ENCODE data around the gene SMURF1.

The SMURF1 gene

GRCh38 chr7:99098286-99098823 is 45.6 kb downstream of the SMURF1 start:
- no peak for DNase-seq (ENCODE audit: low read depth, low spot score)

GRCh38 chr7:99097730-99098129 is 46.2 kb downstream of the SMURF1 start:
- no peak for DNase-seq (ENCODE audit: low read depth, low spot score)

GRCh38 chr7:99096124-99096887 is 47.6 kb downstream of the SMURF1 start:
- no peak for DNase-seq (ENCODE audit: low read depth, low spot score)

- no peak for DNase-seq (ENCODE audit: low read depth, low spot score)
Measured at GRCh38 chr7:99095698-99096097, 48.2 kb downstream of the SMURF1 start.

- DNase-seq (ENCODE audit: low read depth, low spot score), result no peak
Measured at GRCh38 chr7:99094401-99094800, 49.5 kb downstream of the SMURF1 start.

- DNase-seq (ENCODE audit: low read depth, low spot score), result no peak
Measured at GRCh38 chr7:99092064-99092720, 51.7 kb downstream of the SMURF1 start.

GRCh38 chr7:99090771-99091542 is 53.0 kb downstream of the SMURF1 start:
- no peak for DNase-seq (ENCODE audit: low read depth, low spot score)

GRCh38 chr7:99089914-99090629 is 53.8 kb downstream of the SMURF1 start:
- DNase-seq (ENCODE audit: low read depth, low spot score), result no peak

- DNase-seq (ENCODE audit: low read depth, low spot score), result no peak
Measured at GRCh38 chr7:99086944-99087343, 57.0 kb downstream of the SMURF1 start.

- no peak for DNase-seq (ENCODE audit: low read depth, low spot score)
Measured at GRCh38 chr7:99086532-99086931, 57.4 kb downstream of the SMURF1 start.

GRCh38 chr7:99083733-99084132 is 60.2 kb downstream of the SMURF1 start:
- no peak for DNase-seq (ENCODE audit: low read depth, low spot score)

GRCh38 chr7:99083068-99083651 is 60.7 kb downstream of the SMURF1 start:
- DNase-seq (ENCODE audit: low read depth, low spot score), result no peak

- no peak for DNase-seq (ENCODE audit: low read depth, low spot score)
Measured at GRCh38 chr7:99080679-99081078, 63.2 kb downstream of the SMURF1 start.

GRCh38 chr7:99079104-99079503 is 64.8 kb downstream of the SMURF1 start:
- DNase-seq (ENCODE audit: low read depth, low spot score), result no peak

GRCh38 chr7:99078416-99078815 is 65.5 kb downstream of the SMURF1 start:
- no peak for DNase-seq (ENCODE audit: low read depth, low spot score)

- no peak for DNase-seq (ENCODE audit: low read depth, low spot score)
Measured at GRCh38 chr7:99076615-99077014, 67.3 kb downstream of the SMURF1 start.

- DNase-seq (ENCODE audit: low read depth, low spot score), result no peak
Measured at GRCh38 chr7:99073839-99074446, 70.0 kb downstream of the SMURF1 start.

- DNase-seq (ENCODE audit: low read depth, low spot score), result no peak
Measured at GRCh38 chr7:99072126-99072525, 71.8 kb downstream of the SMURF1 start.

GRCh38 chr7:99070361-99070760 is 73.5 kb downstream of the SMURF1 start:
- no peak for DNase-seq (ENCODE audit: low read depth, low spot score)

GRCh38 chr7:99061001-99061776 is 82.7 kb downstream of the SMURF1 start:
- DNase-seq (ENCODE audit: low read depth, low spot score), result no peak

Measured in activated naive CD8-positive, alpha-beta T cell treated with anti-CD3 and anti-CD28 coated beads, Interleukin-2, amount 50 U/mL, for 16 hours (primary cell).